ENCODE data around the gene KRTAP10-7. TPM values are rescaled to one million over a fixed set of nuclear protein-coding genes. Genes with fewer than 3 reads are reported as not detected.
"Not testable (repeated sequence)": the region's sequence is repeated elsewhere in the genome, so short reads cannot be mapped to it uniquely, and the experiment has no call there.

Gene KRTAP10-7
- total RNA-seq, 1 donor from 2014 or later = not detected

- no peak overlapping the region for H2AFZ ChIP-seq (ENCODE audit: low read depth, low read length)
- DNase-seq (ENCODE audit: low read depth) = no peak
- H3K9ac ChIP-seq (ENCODE audit: low read length) = no peak overlapping the region
- Mint-ChIP-seq H3K27me3 (ENCODE audit: low read depth, unreplicated experiment) (peaks cover 23% of the 10 kb centered on the region), H3K4me1 (ENCODE audit: low read depth, unreplicated experiment) (no peaks in the 10 kb centered on the region), H3K4me3 (ENCODE audit: unreplicated experiment) (no peak overlapping the region), H3K36me3 (ENCODE audit: low read depth, unreplicated experiment) (no peaks in the 10 kb centered on the region), H3K9me3 (ENCODE audit: unreplicated experiment) (peaks cover 31% of the 10 kb centered on the region), H3K27ac (ENCODE audit: unreplicated experiment) (no peak overlapping the region)
- TF ChIP-seq EZH2 (IDR thresholded peaks at IDR 0.05; ENCODE audit: insufficient read depth, low read length) = no peak
- TF ChIP-seq, protein P1, sequence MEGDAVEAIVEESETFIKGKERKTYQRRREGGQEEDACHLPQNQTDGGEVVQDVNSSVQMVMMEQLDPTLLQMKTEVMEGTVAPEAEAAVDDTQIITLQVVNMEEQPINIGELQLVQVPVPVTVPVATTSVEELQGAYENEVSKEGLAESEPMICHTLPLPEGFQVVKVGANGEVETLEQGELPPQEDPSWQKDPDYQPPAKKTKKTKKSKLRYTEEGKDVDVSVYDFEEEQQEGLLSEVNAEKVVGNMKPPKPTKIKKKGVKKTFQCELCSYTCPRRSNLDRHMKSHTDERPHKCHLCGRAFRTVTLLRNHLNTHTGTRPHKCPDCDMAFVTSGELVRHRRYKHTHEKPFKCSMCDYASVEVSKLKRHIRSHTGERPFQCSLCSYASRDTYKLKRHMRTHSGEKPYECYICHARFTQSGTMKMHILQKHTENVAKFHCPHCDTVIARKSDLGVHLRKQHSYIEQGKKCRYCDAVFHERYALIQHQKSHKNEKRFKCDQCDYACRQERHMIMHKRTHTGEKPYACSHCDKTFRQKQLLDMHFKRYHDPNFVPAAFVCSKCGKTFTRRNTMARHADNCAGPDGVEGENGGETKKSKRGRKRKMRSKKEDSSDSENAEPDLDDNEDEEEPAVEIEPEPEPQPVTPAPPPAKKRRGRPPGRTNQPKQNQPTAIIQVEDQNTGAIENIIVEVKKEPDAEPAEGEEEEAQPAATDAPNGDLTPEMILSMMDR (IDR thresholded peaks at IDR 0.05; ENCODE audit: insufficient read depth, low read depth, low read length) = no peak
- H3K79me2 ChIP-seq (ENCODE audit: insufficient read depth, low read length) = no peaks in the 10 kb centered on the region
- H4K20me1 ChIP-seq (ENCODE audit: insufficient read depth, low read length) = no peaks in the 10 kb centered on the region
- no peak overlapping the region for H3K4me3 ChIP-seq (ENCODE audit: insufficient read depth, low read depth, low read length)
- FAIRE-seq = no peak
- peaks cover 10% of the 10 kb centered on the region for H3K9me3 ChIP-seq (ENCODE audit: insufficient read depth, low read depth, low read length)
- no peak overlapping the region for H3K27ac ChIP-seq (ENCODE audit: low read depth, low read length)
- no peaks in the 10 kb centered on the region for H3K36me3 ChIP-seq (ENCODE audit: insufficient read depth, low read length)
- H3K27me3 ChIP-seq (ENCODE audit: insufficient read depth, low read length) = no peaks in the 10 kb centered on the region
- no peak overlapping the region for H3K4me2 ChIP-seq (ENCODE audit: low read length)
- no peaks in the 10 kb centered on the region for H3K4me1 ChIP-seq (ENCODE audit: insufficient read depth, low read length)
These were observed 21.2 kb upstream of the KRTAP10-7 start for GRCh38 chr21:44579056-44579832.

- H3K27ac ChIP-seq (ENCODE audit: low read depth, low read length) = no peak overlapping the region
- Mint-ChIP-seq H3K4me3 (ENCODE audit: unreplicated experiment) (no peak overlapping the region), H3K9me3 (ENCODE audit: unreplicated experiment) (peaks cover 31% of the 10 kb centered on the region), H3K27ac (ENCODE audit: unreplicated experiment) (no peak overlapping the region), H3K36me3 (ENCODE audit: low read depth, unreplicated experiment) (no peaks in the 10 kb centered on the region), H3K4me1 (ENCODE audit: low read depth, unreplicated experiment) (no peaks in the 10 kb centered on the region), H3K27me3 (ENCODE audit: low read depth, unreplicated experiment) (peaks cover 22% of the 10 kb centered on the region)
- H3K9me3 ChIP-seq (ENCODE audit: insufficient read depth, low read depth, low read length) = peaks cover 10% of the 10 kb centered on the region
- no peaks in the 10 kb centered on the region for H3K27me3 ChIP-seq (ENCODE audit: insufficient read depth, low read length)
- no peak overlapping the region for H3K4me2 ChIP-seq (ENCODE audit: low read length)
- H3K9ac ChIP-seq (ENCODE audit: low read length) = no peak overlapping the region
- no peaks in the 10 kb centered on the region for H4K20me1 ChIP-seq (ENCODE audit: insufficient read depth, low read length)
- no peaks in the 10 kb centered on the region for H3K79me2 ChIP-seq (ENCODE audit: insufficient read depth, low read length)
- no peak for FAIRE-seq
- no peaks in the 10 kb centered on the region for H3K36me3 ChIP-seq (ENCODE audit: insufficient read depth, low read length)
- TF ChIP-seq, protein P1 (IDR thresholded peaks at IDR 0.05; ENCODE audit: insufficient read depth, low read depth, low read length) = no peak
- no peak for TF ChIP-seq EZH2 (IDR thresholded peaks at IDR 0.05; ENCODE audit: insufficient read depth, low read length)
- H2AFZ ChIP-seq (ENCODE audit: low read depth, low read length) = no peak overlapping the region
- no peaks in the 10 kb centered on the region for H3K4me1 ChIP-seq (ENCODE audit: insufficient read depth, low read length)
- no peak overlapping the region for H3K4me3 ChIP-seq (ENCODE audit: insufficient read depth, low read depth, low read length)
- DNase-seq (ENCODE audit: low read depth) = no peak
These were observed 20.6 kb upstream of the KRTAP10-7 start for GRCh38 chr21:44579833-44580144.

GRCh38 chr21:44580231-44580821 lies 20.1 kb upstream of the KRTAP10-7 start, which contains the start of gene KRTAP10-5:
Gene KRTAP10-5 (minus strand): TSS chr21:44580604. CDS start chr21:44580578, 26 bp downstream.
- H4K20me1 ChIP-seq (ENCODE audit: insufficient read depth, low read length); DNase-seq (ENCODE audit: low read depth); H3K4me3 Mint-ChIP-seq (ENCODE audit: unreplicated experiment); H3K36me3 Mint-ChIP-seq (ENCODE audit: low read depth, unreplicated experiment); H3K36me3 ChIP-seq (ENCODE audit: insufficient read depth, low read length); H3K9me3 ChIP-seq (ENCODE audit: insufficient read depth, low read depth, low read length); H2AFZ ChIP-seq (ENCODE audit: low read depth, low read length); FAIRE-seq; H3K27ac ChIP-seq (ENCODE audit: low read depth, low read length); H3K4me1 ChIP-seq (ENCODE audit: insufficient read depth, low read length); H3K27me3 ChIP-seq (ENCODE audit: insufficient read depth, low read length); H3K9ac ChIP-seq (ENCODE audit: low read length); H3K79me2 ChIP-seq (ENCODE audit: insufficient read depth, low read length); H3K4me2 ChIP-seq (ENCODE audit: low read length); H3K27ac Mint-ChIP-seq (ENCODE audit: unreplicated experiment); H3K4me3 ChIP-seq (ENCODE audit: insufficient read depth, low read depth, low read length); H3K4me1 Mint-ChIP-seq (ENCODE audit: low read depth, unreplicated experiment): not testable (repeated sequence)
- Mint-ChIP-seq H3K27me3 (ENCODE audit: low read depth, unreplicated experiment) (peaks cover 20% of the 10 kb centered on the region), H3K9me3 (ENCODE audit: unreplicated experiment) (peaks cover 31% of the 10 kb centered on the region)

Data from astrocyte (in vitro differentiated cells and primary cell).